GM18526 (cell line): ENCODE results near the gene IFNLR1.

Experiments
- POLR2A ChIP-seq: IDR thresholded peaks from 3 replicates; pipeline ENCODE4 v1.6.1; 2011; ENCODE audit not compliant: insufficient read length; ENCODE audit errors: extremely low read depth

The IFNLR1 gene

GRCh38 chr1:24212376-24212775 is 25.3 kb upstream of the IFNLR1 start:
- TF ChIP-seq POLR2A, result no peak

- TF ChIP-seq POLR2A, result no peak
Measured at GRCh38 chr1:24210195-24210627, 23.1 kb upstream of the IFNLR1 start.

DNA sequence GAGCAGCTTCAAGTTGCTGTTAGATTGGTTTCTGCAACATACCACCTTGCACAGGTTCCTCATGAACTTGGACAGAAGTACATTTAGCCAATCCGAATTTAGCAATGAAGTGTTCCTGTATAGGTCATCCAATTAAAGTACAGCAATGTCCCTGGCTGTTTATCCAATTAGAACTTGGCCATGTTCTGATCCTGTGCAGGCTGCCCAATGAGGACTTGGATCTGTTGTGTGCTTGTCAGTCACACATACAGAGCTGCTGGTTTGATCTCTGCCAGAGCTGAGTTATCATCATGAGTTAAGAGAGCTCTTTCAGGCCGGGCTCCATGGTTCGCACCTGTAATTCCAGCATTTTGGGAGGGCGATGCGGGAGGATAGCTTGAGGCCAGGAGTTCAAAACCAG is 22.0 kb upstream of the IFNLR1 start:
- TF ChIP-seq POLR2A, result no peak

DNA sequence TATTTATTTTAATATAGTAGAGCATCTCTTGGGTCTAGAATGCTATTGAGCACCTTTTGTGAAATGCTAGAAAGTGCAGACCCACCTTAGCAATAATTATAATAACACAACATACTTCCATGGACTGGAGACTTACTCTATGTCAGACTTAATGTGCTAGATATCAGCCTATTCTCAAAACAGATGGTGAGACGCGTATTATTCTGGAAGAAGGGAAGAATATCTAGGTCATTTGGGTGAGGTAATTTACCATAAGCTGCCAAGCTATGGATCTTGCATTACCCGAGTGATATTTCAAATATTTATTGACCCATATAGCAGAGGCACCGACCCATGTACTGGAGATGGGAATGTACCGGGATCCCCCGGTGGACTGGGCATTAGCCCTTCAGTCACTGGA is 20.6 kb upstream of the IFNLR1 start:
- TF ChIP-seq POLR2A, result no peak

GRCh38 chr1:24206516-24207394 is 19.7 kb upstream of the IFNLR1 start:
- TF ChIP-seq POLR2A, result no peak

DNA sequence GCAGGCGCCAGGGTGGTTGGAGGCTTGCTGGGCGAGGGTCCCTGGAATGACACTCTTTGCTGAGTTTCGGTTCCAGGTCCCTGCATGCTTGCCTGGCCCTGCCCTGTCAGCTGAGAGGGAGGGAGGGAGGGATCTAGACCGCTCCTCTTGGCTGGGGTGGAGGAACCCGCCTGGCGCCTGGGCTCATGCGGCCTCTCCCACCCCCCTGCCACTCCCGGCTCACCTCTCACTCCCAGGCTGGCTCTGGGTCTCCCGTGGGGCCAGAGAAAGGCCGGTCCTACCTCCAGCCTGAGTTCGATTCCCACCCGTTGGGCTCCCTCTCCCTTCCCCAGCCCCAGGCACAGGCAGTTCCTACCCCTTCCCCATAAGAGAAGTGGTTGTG is 19.0 kb upstream of the IFNLR1 start:
- no peak for TF ChIP-seq POLR2A

GRCh38 chr1:24205345-24206082 is 18.4 kb upstream of the IFNLR1 start:
- no peak for TF ChIP-seq POLR2A

DNA sequence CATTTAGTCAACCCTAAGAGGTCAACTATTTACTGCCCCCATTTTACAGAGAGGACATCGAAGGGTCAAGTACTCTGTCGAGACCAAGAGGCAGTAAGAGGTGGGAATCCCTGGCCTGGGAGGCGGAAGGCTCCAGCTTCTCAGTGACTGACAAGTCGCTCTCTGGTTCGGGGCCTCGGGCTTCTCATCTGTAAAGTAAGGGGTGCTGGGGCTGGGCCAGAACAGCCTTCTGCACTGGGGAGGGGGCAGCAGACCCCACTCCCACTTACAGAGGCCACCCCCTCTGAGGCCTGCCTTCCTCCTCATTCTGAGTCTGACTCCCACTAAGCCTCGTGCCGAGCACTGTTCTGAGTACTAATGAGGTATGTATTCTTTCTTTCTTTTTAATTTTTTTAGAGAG is 17.0 kb upstream of the IFNLR1 start:
- no peak for TF ChIP-seq POLR2A

DNA sequence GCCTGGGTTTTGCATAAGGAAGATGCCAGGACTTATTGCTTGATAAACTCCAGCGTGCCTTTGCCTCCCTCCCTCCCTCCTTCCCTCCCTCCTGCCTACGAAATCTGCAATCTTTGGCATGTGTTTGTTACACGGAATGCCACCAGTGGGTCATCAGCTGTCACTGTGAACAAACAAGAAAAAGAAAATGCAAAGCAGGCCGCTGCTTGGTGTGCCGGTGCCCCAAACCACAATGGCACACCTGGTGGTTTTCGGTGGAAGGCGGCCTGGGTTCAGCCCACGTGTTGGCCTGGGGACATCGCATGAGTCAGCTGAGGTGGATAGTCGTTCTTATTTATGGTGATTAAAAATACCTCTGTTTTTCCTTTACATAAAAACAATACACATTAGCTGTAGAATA is 16.3 kb upstream of the IFNLR1 start:
- TF ChIP-seq POLR2A, result no peak

DNA sequence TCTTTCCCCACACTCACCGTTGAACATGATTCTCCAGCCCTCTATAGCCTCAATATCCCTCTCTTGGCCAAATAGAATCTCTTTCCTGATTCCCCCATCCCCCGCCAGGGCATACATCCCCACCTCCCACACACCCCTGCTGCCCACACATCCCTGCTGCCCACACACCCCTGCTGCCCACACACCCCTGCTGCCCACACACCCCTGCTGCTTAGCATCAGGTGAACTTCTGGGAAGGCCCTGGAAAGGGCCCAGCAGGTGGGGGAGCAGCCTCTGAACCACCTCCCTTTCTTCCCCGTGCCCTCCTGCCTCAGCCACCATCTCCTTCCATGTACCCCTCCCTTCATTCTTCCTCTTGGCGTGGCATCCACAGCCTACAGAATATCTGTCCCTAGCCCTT is 15.9 kb upstream of the IFNLR1 start:
- no peak for TF ChIP-seq POLR2A

- TF ChIP-seq POLR2A, result no peak
Measured at GRCh38 chr1:24202556-24202955, 15.5 kb upstream of the IFNLR1 start.

DNA sequence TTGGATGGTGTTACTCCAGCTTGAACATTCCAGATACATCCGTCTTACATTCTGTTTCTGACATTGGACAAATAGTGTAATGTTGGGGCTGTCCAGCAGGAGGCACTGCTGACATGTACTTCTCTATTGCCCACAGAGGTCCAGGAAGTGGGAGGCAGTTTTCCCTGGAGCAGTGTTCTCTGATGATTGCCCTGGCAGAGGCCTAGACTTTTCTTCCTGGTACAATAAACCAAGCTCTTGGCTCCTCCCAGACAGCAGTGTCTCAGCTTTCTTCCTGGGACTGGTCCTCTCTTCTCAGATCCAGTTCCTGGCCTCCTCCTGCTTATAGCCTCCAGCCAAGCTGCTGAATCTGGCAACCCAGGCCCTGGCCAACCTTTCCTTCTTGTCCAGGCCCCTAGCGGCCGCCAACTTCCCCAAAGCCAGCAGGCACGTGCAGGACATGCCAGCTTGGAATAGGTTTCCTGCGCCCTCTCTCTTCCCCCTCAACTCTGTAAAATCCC is 14.9 kb upstream of the IFNLR1 start:
- no peak for TF ChIP-seq POLR2A

DNA sequence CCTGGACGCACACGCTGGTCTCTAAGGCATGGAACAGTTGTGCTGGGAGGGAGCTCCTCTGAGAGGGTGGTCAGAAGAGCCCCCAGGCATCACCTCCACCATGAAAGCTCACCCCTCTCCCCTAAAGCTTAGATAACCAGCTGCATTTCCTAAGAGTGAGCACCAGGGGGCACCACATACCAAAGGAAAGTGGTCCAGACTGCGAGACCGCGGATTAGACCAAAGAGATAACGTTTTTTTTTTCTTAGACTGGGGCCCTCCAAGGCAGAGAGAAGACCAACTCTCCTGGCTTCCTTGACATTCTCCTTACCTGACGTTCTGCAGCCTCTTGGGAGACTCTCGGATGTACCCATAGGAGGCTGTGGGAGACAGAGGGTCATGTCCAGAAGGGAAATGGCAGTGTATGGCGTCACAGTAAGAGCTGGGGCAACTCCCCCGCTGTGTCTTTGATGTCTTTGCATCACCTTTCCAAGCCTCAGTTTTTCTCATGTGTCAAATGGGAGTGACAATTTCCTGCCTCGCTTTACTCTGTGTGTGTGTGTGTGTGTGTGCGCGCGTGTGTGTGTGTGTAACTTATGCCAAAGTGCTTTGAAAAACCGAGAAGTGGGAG is 12.3 kb upstream of the IFNLR1 start:
- TF ChIP-seq POLR2A, result no peak

DNA sequence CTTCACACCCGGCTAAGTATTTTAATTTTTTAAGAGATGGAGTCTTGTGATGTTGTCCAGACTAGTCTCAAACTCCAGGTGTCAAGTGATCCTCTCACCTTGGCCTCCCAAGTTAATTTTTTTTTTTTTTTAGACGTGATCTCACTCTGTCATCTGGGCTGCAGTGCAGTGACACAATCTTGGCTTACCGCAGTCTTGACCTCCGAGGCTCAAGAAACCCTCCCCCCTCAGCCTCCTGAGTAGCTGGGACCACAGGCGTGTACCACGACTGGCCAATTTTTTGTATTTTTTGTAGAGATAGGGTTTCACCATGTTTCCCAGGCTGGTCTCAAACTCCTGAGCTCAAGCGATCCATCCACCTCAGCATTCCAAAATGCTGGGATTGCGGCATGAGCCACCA is 11.7 kb upstream of the IFNLR1 start:
- TF ChIP-seq POLR2A, result no peak

DNA sequence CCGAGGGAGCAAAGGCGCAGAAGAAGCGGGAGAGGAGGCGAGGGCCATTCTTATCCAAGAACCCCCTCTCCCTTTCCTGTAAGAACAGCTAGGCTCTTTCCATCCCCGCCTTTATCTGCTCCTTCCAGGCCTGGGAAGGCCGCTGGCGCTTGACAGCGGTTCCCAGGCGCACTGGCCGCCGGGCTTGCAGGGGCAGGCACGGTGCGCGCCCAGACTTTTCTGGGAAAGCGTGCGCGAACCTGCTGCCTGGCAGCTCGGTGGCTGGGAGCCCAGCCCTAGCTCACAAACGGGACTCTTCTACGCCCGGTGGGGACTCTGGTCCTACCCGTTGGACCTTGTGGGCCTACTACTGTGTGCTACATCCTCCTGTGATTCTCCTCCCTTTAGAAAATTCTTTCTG is 8.8 kb upstream of the IFNLR1 start:
- TF ChIP-seq POLR2A, result no peak

- TF ChIP-seq POLR2A, result no peak
Measured at GRCh38 chr1:24195136-24195535, 8.0 kb upstream of the IFNLR1 start.
